ENCODE data around the gene PIP5K1B. TPM values are rescaled to one million over a fixed set of nuclear protein-coding genes. Genes with fewer than 3 reads are reported as not detected.
A peak's percentile ranks its signal among the peaks of the same experiment; 100 is the strongest.

The PIP5K1B gene
- total and polyA plus RNA-seq, 2 of the 13 experiments (the other 11 are each of a cell fraction or from before 2014, with no cell fraction given): 15.8 to 17.5 TPM

DNA sequence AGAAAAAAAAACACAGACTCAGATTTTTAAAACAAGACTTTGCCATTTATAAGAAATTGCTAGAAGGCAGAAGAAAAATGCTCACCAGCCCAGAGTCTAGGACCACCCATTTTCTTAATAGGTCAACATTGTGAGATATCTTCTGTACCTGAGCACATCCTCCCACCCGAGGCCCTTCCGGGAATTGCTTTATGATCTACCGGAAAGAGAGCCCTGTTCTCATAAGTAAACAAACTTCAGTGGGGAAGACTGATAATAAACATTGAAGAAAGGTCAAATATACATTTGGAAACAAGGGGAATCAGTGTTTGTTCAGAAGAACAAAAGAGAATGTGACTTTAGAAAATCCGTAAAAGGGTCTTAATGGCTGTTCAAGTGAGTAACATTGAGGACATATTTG lies 264.5 kb downstream of the PIP5K1B start (continued):
- TF ChIP-seq XRCC5 (optimal IDR thresholded peaks at IDR 0.05; ENCODE audit: low read length) (no peak), SATB2 (CRISPR knock-in tag; IDR thresholded peaks at IDR 0.05) (peak; percentile 62; the same call in 1 of the 2 replicates), SIN3B (IDR thresholded peaks at IDR 0.05; ENCODE audit: low read length) (no peak), JDP2 (CRISPR knock-in tag; IDR thresholded peaks at IDR 0.05; ENCODE audit: borderline replicate concordance) (no peak), NCOA2 (CRISPR knock-in tag; IDR thresholded peaks at IDR 0.05) (peak; percentile 100), ZNF3 (CRISPR knock-in tag; IDR thresholded peaks at IDR 0.05) (no peak), ZNF17 (CRISPR knock-in tag; IDR thresholded peaks at IDR 0.05) (no peak), NFIC (IDR thresholded peaks at IDR 0.05; ENCODE audit: low read length) (peak; percentile 90), ZNF256 (CRISPR knock-in tag; conservative IDR thresholded peaks at IDR 0.05) (no peak), FOXJ3 (CRISPR knock-in tag; IDR thresholded peaks at IDR 0.05; ENCODE audit: borderline replicate concordance) (peak; percentile 88), MAFF (IDR thresholded peaks at IDR 0.05; ENCODE audit: low read depth, low read length) (no peak), CCDC6 (CRISPR knock-in tag; IDR thresholded peaks at IDR 0.05) (no peak), ZNF577 (CRISPR knock-in tag; IDR thresholded peaks at IDR 0.05; ENCODE audit: borderline replicate concordance, low read depth) (no peak), IKZF1 (IDR thresholded peaks at IDR 0.05) (no peak), ERF (CRISPR knock-in tag; IDR thresholded peaks at IDR 0.05) (no peak; the same call in 1 of the 2 replicates), ZNF672 (CRISPR knock-in tag; IDR thresholded peaks at IDR 0.05) (no peak), ZNF337 (CRISPR knock-in tag; IDR thresholded peaks at IDR 0.05; ENCODE audit: borderline replicate concordance, low read depth) (no peak), RNF2 (conservative IDR thresholded peaks at IDR 0.05; ENCODE audit: low read depth) (no peak), TCF12 (IDR thresholded peaks at IDR 0.05) (no peak), TCF12 (CRISPR knock-in tag; IDR thresholded peaks at IDR 0.05) (no peak)
- TF ChIP-seq, protein P1, sequence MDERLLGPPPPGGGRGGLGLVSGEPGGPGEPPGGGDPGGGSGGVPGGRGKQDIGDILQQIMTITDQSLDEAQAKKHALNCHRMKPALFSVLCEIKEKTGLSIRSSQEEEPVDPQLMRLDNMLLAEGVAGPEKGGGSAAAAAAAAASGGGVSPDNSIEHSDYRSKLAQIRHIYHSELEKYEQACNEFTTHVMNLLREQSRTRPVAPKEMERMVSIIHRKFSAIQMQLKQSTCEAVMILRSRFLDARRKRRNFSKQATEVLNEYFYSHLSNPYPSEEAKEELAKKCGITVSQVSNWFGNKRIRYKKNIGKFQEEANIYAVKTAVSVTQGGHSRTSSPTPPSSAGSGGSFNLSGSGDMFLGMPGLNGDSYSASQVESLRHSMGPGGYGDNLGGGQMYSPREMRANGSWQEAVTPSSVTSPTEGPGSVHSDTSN (CRISPR knock-in tag; IDR thresholded peaks at IDR 0.05): no peak
- TF ChIP-seq, protein P2, sequence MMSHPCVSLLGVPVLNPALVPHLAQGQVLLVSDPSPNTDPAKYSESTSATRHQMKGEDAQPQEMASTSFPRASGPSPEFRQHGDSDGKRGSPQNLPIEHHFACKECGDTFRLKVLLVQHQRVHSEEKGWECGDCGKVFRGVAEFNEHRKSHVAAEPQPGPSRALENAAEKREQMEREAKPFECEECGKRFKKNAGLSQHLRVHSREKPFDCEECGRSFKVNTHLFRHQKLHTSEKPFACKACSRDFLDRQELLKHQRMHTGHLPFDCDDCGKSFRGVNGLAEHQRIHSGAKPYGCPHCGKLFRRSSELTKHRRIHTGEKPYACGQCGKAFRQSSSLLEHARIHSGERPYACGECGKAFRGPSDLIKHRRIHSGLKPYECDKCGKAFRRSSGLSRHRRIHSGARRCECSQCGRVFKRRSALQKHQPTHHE (CRISPR knock-in tag; IDR thresholded peaks at IDR 0.05; ENCODE audit: borderline replicate concordance): no peak
- TF ChIP-seq, protein P3, sequence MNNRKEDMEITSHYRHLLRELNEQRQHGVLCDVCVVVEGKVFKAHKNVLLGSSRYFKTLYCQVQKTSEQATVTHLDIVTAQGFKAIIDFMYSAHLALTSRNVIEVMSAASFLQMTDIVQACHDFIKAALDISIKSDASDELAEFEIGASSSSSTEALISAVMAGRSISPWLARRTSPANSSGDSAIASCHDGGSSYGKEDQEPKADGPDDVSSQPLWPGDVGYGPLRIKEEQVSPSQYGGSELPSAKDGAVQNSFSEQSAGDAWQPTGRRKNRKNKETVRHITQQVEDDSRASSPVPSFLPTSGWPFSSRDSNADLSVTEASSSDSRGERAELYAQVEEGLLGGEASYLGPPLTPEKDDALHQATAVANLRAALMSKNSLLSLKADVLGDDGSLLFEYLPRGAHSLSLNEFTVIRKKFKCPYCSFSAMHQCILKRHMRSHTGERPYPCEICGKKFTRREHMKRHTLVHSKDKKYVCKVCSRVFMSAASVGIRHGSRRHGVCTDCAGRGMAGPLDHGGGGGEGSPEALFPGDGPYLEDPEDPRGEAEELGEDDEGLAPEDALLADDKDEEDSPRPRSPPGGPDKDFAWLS (CRISPR knock-in tag; IDR thresholded peaks at IDR 0.05; ENCODE audit: borderline replicate concordance): no peak
- TF ChIP-seq, protein P4, sequence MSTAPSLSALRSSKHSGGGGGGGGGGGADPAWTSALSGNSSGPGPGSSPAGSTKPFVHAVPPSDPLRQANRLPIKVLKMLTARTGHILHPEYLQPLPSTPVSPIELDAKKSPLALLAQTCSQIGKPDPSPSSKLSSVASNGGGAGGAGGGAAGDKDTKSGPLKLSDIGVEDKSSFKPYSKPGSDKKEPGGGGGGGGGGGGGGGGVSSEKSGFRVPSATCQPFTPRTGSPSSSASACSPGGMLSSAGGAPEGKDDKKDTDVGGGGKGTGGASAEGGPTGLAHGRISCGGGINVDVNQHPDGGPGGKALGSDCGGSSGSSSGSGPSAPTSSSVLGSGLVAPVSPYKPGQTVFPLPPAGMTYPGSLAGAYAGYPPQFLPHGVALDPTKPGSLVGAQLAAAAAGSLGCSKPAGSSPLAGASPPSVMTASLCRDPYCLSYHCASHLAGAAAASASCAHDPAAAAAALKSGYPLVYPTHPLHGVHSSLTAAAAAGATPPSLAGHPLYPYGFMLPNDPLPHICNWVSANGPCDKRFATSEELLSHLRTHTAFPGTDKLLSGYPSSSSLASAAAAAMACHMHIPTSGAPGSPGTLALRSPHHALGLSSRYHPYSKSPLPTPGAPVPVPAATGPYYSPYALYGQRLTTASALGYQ (CRISPR knock-in tag; IDR thresholded peaks at IDR 0.05): peak; percentile 85; the same call in 1 of the 2 replicates
- TF ChIP-seq, protein P5, sequence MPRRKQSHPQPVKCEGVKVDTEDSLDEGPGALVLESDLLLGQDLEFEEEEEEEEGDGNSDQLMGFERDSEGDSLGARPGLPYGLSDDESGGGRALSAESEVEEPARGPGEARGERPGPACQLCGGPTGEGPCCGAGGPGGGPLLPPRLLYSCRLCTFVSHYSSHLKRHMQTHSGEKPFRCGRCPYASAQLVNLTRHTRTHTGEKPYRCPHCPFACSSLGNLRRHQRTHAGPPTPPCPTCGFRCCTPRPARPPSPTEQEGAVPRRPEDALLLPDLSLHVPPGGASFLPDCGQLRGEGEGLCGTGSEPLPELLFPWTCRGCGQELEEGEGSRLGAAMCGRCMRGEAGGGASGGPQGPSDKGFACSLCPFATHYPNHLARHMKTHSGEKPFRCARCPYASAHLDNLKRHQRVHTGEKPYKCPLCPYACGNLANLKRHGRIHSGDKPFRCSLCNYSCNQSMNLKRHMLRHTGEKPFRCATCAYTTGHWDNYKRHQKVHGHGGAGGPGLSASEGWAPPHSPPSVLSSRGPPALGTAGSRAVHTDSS (CRISPR knock-in tag; conservative IDR thresholded peaks at IDR 0.05): no peak
- TF ChIP-seq, protein P6, sequence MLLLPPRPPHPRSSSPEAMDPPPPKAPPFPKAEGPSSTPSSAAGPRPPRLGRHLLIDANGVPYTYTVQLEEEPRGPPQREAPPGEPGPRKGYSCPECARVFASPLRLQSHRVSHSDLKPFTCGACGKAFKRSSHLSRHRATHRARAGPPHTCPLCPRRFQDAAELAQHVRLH (CRISPR knock-in tag; IDR thresholded peaks at IDR 0.05; ENCODE audit: borderline replicate concordance, low read depth): peak; percentile 32; the same call in 1 of the 2 replicates
